ENCODE results near the gene PLAGL1.
A peak's percentile ranks its signal among the peaks of the same experiment; 100 is the strongest.

The PLAGL1 gene

GRCh38 chr6:144007478-144008119, 460 bp downstream of the PLAGL1 start:
- TF ChIP-seq, protein P1, sequence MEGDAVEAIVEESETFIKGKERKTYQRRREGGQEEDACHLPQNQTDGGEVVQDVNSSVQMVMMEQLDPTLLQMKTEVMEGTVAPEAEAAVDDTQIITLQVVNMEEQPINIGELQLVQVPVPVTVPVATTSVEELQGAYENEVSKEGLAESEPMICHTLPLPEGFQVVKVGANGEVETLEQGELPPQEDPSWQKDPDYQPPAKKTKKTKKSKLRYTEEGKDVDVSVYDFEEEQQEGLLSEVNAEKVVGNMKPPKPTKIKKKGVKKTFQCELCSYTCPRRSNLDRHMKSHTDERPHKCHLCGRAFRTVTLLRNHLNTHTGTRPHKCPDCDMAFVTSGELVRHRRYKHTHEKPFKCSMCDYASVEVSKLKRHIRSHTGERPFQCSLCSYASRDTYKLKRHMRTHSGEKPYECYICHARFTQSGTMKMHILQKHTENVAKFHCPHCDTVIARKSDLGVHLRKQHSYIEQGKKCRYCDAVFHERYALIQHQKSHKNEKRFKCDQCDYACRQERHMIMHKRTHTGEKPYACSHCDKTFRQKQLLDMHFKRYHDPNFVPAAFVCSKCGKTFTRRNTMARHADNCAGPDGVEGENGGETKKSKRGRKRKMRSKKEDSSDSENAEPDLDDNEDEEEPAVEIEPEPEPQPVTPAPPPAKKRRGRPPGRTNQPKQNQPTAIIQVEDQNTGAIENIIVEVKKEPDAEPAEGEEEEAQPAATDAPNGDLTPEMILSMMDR (IDR thresholded peaks at IDR 0.05; ENCODE audit: low read depth, low read length, missing control alignments) = no peak
- no peak for DNase-seq (ENCODE audit: extremely low read depth, low read depth)
- peak overlapping the region; percentile 51 for H3K4me3 ChIP-seq (replicated peaks; ENCODE audit: low read depth, low read length)

- DNase-seq (ENCODE audit: extremely low read depth, low read depth) = peak; percentile 16
- TF ChIP-seq, protein P1 (IDR thresholded peaks at IDR 0.05; ENCODE audit: low read depth, low read length, missing control alignments) = no peak
- H3K4me3 ChIP-seq (replicated peaks; ENCODE audit: low read depth, low read length) = peak overlapping the region; percentile 51
Measured at GRCh38 chr6:144006736-144007477, 1.2 kb downstream of the PLAGL1 start.

GRCh38 chr6:143999406-143999805, 8.7 kb downstream of the PLAGL1 start:
- H3K4me3 ChIP-seq (replicated peaks; ENCODE audit: low read depth, low read length) = no peak overlapping the region
- DNase-seq (ENCODE audit: extremely low read depth, low read depth) = no peak
- TF ChIP-seq, protein P1 (IDR thresholded peaks at IDR 0.05; ENCODE audit: low read depth, low read length, missing control alignments) = no peak

GRCh38 chr6:143998686-143999085, 9.4 kb downstream of the PLAGL1 start:
- DNase-seq (ENCODE audit: extremely low read depth, low read depth) = no peak
- H3K4me3 ChIP-seq (replicated peaks; ENCODE audit: low read depth, low read length) = no peak overlapping the region
- TF ChIP-seq, protein P1 (IDR thresholded peaks at IDR 0.05; ENCODE audit: low read depth, low read length, missing control alignments) = no peak

DNA sequence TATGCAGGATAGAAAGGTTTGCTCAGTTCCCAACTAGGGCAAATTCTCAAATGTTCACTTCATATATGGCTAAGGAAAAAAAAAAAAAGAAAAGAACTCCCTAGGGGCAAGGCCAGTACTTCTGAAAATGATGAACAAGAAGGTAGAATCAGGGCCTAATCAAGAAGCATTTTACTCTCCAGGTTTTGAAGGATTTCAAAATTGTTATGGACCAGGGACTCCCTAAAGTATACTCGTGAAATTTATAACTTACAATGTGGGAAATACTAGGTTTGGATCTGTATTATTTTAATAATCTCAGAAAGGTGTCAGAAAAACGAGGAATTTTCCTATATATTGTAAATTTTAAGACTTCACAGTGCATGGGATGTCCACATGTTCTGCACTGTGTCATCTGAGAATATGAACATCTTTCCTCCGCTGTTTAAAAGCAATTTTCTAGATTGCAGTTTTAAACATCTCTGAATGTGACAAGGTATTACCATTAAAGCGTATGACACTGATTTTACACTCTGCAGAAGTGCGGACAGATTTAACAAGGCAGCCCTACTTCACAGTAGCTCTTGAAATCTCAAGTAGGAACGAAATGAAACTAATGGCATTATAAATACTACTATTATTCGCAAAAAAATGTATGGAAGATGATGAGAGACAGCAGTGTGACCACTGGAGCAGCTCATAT, 14.0 kb downstream of the PLAGL1 start:
- no peak for DNase-seq (ENCODE audit: extremely low read depth, low read depth)
- no peak overlapping the region for H3K4me3 ChIP-seq (replicated peaks; ENCODE audit: low read depth, low read length)
- TF ChIP-seq, protein P1 (IDR thresholded peaks at IDR 0.05; ENCODE audit: low read depth, low read length, missing control alignments) = no peak

GRCh38 chr6:143992285-143992684, 15.8 kb downstream of the PLAGL1 start:
- TF ChIP-seq, protein P1 (IDR thresholded peaks at IDR 0.05; ENCODE audit: low read depth, low read length, missing control alignments) = no peak
- DNase-seq (ENCODE audit: extremely low read depth, low read depth) = no peak
- no peak overlapping the region for H3K4me3 ChIP-seq (replicated peaks; ENCODE audit: low read depth, low read length)

Data from HFF-Myc (cell line).